Smooth muscle cell (in vitro differentiated cells): ENCODE measurements around the gene ATP2A1. TPM values are rescaled to one million over a fixed set of nuclear protein-coding genes. Genes with fewer than 3 reads are reported as not detected.
"Not testable (repeated sequence)": the region's sequence is repeated elsewhere in the genome, so short reads cannot be mapped to it uniquely, and the experiment has no call there.

Experiments
- DNase-seq: peaks from one replicate; lab custom pipeline; 2025; ENCODE audit not compliant: unreplicated experiment; lab: John Stamatoyannopoulos, UW
- H2AFZ ChIP-seq: fragments of 200-600 bp; sonication (generic); 2 replicates; pipeline ENCODE4 v1.6.0; 2016; ENCODE audit warnings: antibody characterized with exemption, low read depth, mild to moderate bottlenecking
- H3F3A ChIP-seq: fragments of 200-600 bp; sonication (generic); 2 replicates; pipeline ENCODE4 v1.6.0; 2017; ENCODE audit warnings: antibody characterized with exemption, low read depth
- H3K27ac ChIP-seq: fragments of 200-600 bp; sonication (generic); 2 replicates; pipeline ENCODE4 v1.5.1; 2016; ENCODE audit warnings: low read depth, mild to moderate bottlenecking
- H3K27me3 ChIP-seq: fragments of 200-600 bp; sonication (generic); 2 replicates; pipeline ENCODE4 v1.6.1; 2016; ENCODE audit warnings: low read depth, mild to moderate bottlenecking
- H3K36me3 ChIP-seq: fragments of 200-600 bp; sonication (generic); 2 replicates; pipeline ENCODE4 v1.5.1; 2016; ENCODE audit warnings: low read depth
- H3K4me1 ChIP-seq: fragments of 200-600 bp; sonication (generic); 2 replicates; pipeline ENCODE4 v1.5.1; 2016; ENCODE audit warnings: low read depth
- H3K4me2 ChIP-seq: fragments of 200-600 bp; sonication (generic); 2 replicates; pipeline ENCODE4 v1.6.0; 2016; ENCODE audit warnings: mild to moderate bottlenecking
- H3K4me3 ChIP-seq: fragments of 200-600 bp; sonication (generic); 2 replicates; pipeline ENCODE4 v1.5.1; 2016; ENCODE audit warnings: mild to moderate bottlenecking
- H3K79me2 ChIP-seq: fragments of 200-600 bp; sonication (generic); 2 replicates; pipeline ENCODE4 v1.6.0; 2016; ENCODE audit warnings: low read depth, mild to moderate bottlenecking
- H3K9ac ChIP-seq: fragments of 200-600 bp; sonication (generic); 2 replicates; pipeline ENCODE4 v1.6.0; 2016; ENCODE audit warnings: low read depth
- H3K9me3 ChIP-seq: fragments of 200-600 bp; sonication (generic); replicated peaks from 2 replicates; pipeline ENCODE4 v1.5.1; 2016; ENCODE audit warnings: low read depth
- H4K20me1 ChIP-seq: fragments of 200-600 bp; sonication (generic); 2 replicates; pipeline ENCODE4 v1.6.0; 2016; ENCODE audit warnings: low read depth
- CTCF ChIP-seq: fragments of 200-600 bp; sonication (generic); IDR thresholded peaks from 2 replicates; pipeline ENCODE4 v1.5.1; 2017; ENCODE audit warnings: borderline replicate concordance, mild to moderate bottlenecking, antibody characterized with exemption; ENCODE audit not compliant: insufficient read depth, poor library complexity, severe bottlenecking
- WGBS: methylation state at CpG from one replicate; pipeline ENCODE4 v1.1.7; 2016; ENCODE audit warnings: low lambda C conversion rate; 5-methylcytosine and 5-hydroxymethylcytosine counted together
- polyA plus RNA-seq: library from polyadenylated mRNA; unstranded; fragments of >200 nt; fragmentation: Nextera tagmentation; extraction: Ambion mirVana; gene quantifications from 2 replicates; pipeline ENCODE4 v1.2.1, GENCODE V29; 2016
- total RNA-seq: library from RNA; depleted of rRNA; stranded (reverse); fragments of >200 nt; gene quantifications from 2 replicates; pipeline ENCODE4 v1.2.3, GENCODE V29; 2014

ATP2A1 gene
- total and polyA plus RNA-seq, 2 experiments from 2014 or later, result 0.09 to 1.2 TPM

GRCh38 chr16:28883221-28883996 lies 5.1 kb downstream of the ATP2A1 start:
- H4K20me1 ChIP-seq, result no peaks in the 10 kb centered on the region
- no peak overlapping the region for H3K9ac ChIP-seq
- no peaks in the 10 kb centered on the region for H3F3A ChIP-seq
- 78% methylated on average over 22 of the region's 25 CpGs for WGBS
- no peak for DNase-seq
- H3K27me3 ChIP-seq, result no peaks in the 10 kb centered on the region
- no peak overlapping the region for H3K4me3 ChIP-seq
- peaks cover 10% of the 10 kb centered on the region for H3K4me1 ChIP-seq
- no peaks in the 10 kb centered on the region for H3K79me2 ChIP-seq
- no peak overlapping the region for H2AFZ ChIP-seq
- no peaks in the 10 kb centered on the region for H3K9me3 ChIP-seq
- TF ChIP-seq CTCF, result no peak
- no peaks in the 10 kb centered on the region for H3K36me3 ChIP-seq
- H3K27ac ChIP-seq, result no peak overlapping the region
- no peak overlapping the region for H3K4me2 ChIP-seq

- Histone ChIP-seq H3K4me1 (peaks cover 10% of the 10 kb centered on the region), H3K9me3 (no peaks in the 10 kb centered on the region), H3K9ac (no peak overlapping the region), H3K36me3 (no peaks in the 10 kb centered on the region), H3K4me2 (no peak overlapping the region), H3K79me2 (no peaks in the 10 kb centered on the region), H3F3A (no peaks in the 10 kb centered on the region), H2AFZ (no peak overlapping the region), H3K4me3 (no peak overlapping the region), H3K27me3 (no peaks in the 10 kb centered on the region), H4K20me1 (no peaks in the 10 kb centered on the region), H3K27ac (no peak overlapping the region)
- DNase-seq, result no peak
- TF ChIP-seq CTCF, result no peak
- WGBS, result 94% methylated on average over 6 of the region's 6 CpGs
Measured at GRCh38 chr16:28884045-28884444, 5.8 kb downstream of the ATP2A1 start.

GRCh38 chr16:28886945-28887344 lies 8.7 kb downstream of the ATP2A1 start:
- H2AFZ ChIP-seq, result no peak overlapping the region
- no peaks in the 10 kb centered on the region for H3K4me1 ChIP-seq
- no peaks in the 10 kb centered on the region for H3K27me3 ChIP-seq
- DNase-seq, result no peak
- no peak overlapping the region for H3K27ac ChIP-seq
- no peaks in the 10 kb centered on the region for H3F3A ChIP-seq
- H3K4me2 ChIP-seq, result no peak overlapping the region
- no peaks in the 10 kb centered on the region for H4K20me1 ChIP-seq
- 86% methylated on average over 10 of the region's 10 CpGs for WGBS
- no peaks in the 10 kb centered on the region for H3K9me3 ChIP-seq
- no peak overlapping the region for H3K4me3 ChIP-seq
- TF ChIP-seq CTCF, result no peak
- H3K9ac ChIP-seq, result no peak overlapping the region
- no peaks in the 10 kb centered on the region for H3K79me2 ChIP-seq
- no peaks in the 10 kb centered on the region for H3K36me3 ChIP-seq

- H3K9me3 ChIP-seq, H2AFZ ChIP-seq, H3K4me2 ChIP-seq, H3K4me1 ChIP-seq, H3K4me3 ChIP-seq, DNase-seq, H3F3A ChIP-seq, H3K79me2 ChIP-seq, H4K20me1 ChIP-seq, H3K27me3 ChIP-seq, H3K9ac ChIP-seq, H3K27ac ChIP-seq, H3K36me3 ChIP-seq: not testable (repeated sequence)
- over 99% methylated on average over 5 of the region's 5 CpGs for WGBS
Measured at GRCh38 chr16:28890355-28890754, 12.1 kb downstream of the ATP2A1 start.
